DND-41 (cell line): Measurements from ENCODE around the gene NUDC.

Experiments
- CTCF ChIP-seq: IDR thresholded peaks from 2 replicates; pipeline ENCODE4 v1.5.1; 2012; ENCODE audit warnings: borderline replicate concordance, low read length, moderate library complexity, mild to moderate bottlenecking; ENCODE audit not compliant: poor library complexity, severe bottlenecking; ENCODE audit errors: extremely low read depth
- EZH2 ChIP-seq: IDR thresholded peaks from 3 replicates; pipeline ENCODE4 v1.6.1; 2012; ENCODE audit warnings: borderline replicate concordance, low read depth, mild to moderate bottlenecking, moderate library complexity, low read length, inconsistent platforms; ENCODE audit not compliant: severe bottlenecking

GRCh38 chr1:26949266-26949925, 27.9 kb downstream of the NUDC start:
- no peak for TF ChIP-seq CTCF
- no peak for TF ChIP-seq EZH2
